ENCODE measurements around the gene SPACDR. TPM values are rescaled to one million over a fixed set of nuclear protein-coding genes. Genes with fewer than 3 reads are reported as not detected.

The SPACDR gene
- total RNA-seq, 1 donor from 2014 or later: 1.2 TPM

GRCh38 chr7:100485471-100485876, 21.4 kb upstream of the SPACDR start:
- DNase-seq (ENCODE audit: low read depth, low spot score): no peak

- DNase-seq (ENCODE audit: low read depth, low spot score): no peak
These were observed 20.6 kb upstream of the SPACDR start for GRCh38 chr7:100484673-100485045.

GRCh38 chr7:100483722-100484672, 19.9 kb upstream of the SPACDR start, which contains the start of gene NYAP1:
TSS of gene NYAP1 (plus strand) at chr7:100483927. CDS start at chr7:100485312, 1,385 bp downstream.
- no peak for DNase-seq (ENCODE audit: low read depth, low spot score)

GRCh38 chr7:100483090-100483721, 19.1 kb upstream of the SPACDR start:
- DNase-seq (ENCODE audit: low read depth, low spot score): no peak

- no peak for DNase-seq (ENCODE audit: low read depth, low spot score)
These were observed 18.6 kb upstream of the SPACDR start for GRCh38 chr7:100482728-100483089.

- DNase-seq (ENCODE audit: low read depth, low spot score): no peak
These were observed 17.4 kb upstream of the SPACDR start for GRCh38 chr7:100481466-100481865.

- peak; percentile 78 for DNase-seq (ENCODE audit: low read depth, low spot score)
These were observed 15.0 kb upstream of the SPACDR start, which contains the start of gene TSC22D4 for GRCh38 chr7:100478958-100479660. TSS of gene TSC22D4 (minus strand) at chr7:100479214. CDS start at chr7:100478038, 1,176 bp downstream.

- no peak for DNase-seq (ENCODE audit: low read depth, low spot score)
These were observed 13.8 kb upstream of the SPACDR start for GRCh38 chr7:100477871-100478267.

- no peak for DNase-seq (ENCODE audit: low read depth, low spot score)
These were observed 13.1 kb upstream of the SPACDR start for GRCh38 chr7:100476903-100477870.

GRCh38 chr7:100476101-100476780, 12.2 kb upstream of the SPACDR start:
- no peak for DNase-seq (ENCODE audit: low read depth, low spot score)

GRCh38 chr7:100475549-100475948, 11.5 kb upstream of the SPACDR start:
- DNase-seq (ENCODE audit: low read depth, low spot score): no peak

GRCh38 chr7:100472854-100473499, 8.9 kb upstream of the SPACDR start:
- DNase-seq (ENCODE audit: low read depth, low spot score): no peak

- no peak for DNase-seq (ENCODE audit: low read depth, low spot score)
These were observed 8.2 kb upstream of the SPACDR start for GRCh38 chr7:100472121-100472851.

- no peak for DNase-seq (ENCODE audit: low read depth, low spot score)
These were observed 7.0 kb upstream of the SPACDR start for GRCh38 chr7:100471021-100471420.

GRCh38 chr7:100469227-100470044, 5.4 kb upstream of the SPACDR start:
- peak; percentile 33 for DNase-seq (ENCODE audit: low read depth, low spot score)

- no peak for DNase-seq (ENCODE audit: low read depth, low spot score)
These were observed 3.7 kb upstream of the SPACDR start for GRCh38 chr7:100467638-100468373.
